GM13976 (cell line): Measurements from ENCODE around the gene CHRDL2.

ENCODE experiments used
- DNase-seq: peaks from one replicate; pipeline ENCODE4 v3.0.0; 2012; ENCODE audit warnings: low spot score
- in situ Hi-C: fragments of 300-500 bp; cut with MboI; formaldehyde crosslinking; loops from one replicate; pipeline ENCODE4 v1.12.0; 2022; ENCODE audit warnings: low sequenced_read_pairs, mixed read lengths, inconsistent platforms; ENCODE audit not compliant: unreplicated experiment
- TF ChIP-seq, protein P1 (sequence below): IDR thresholded peaks from 2 replicates; pipeline ENCODE4 v1.5.1; 2012; ENCODE audit warnings: borderline replicate concordance, mild to moderate bottlenecking; ENCODE audit not compliant: insufficient read depth; ENCODE audit errors: extremely low read depth, missing control alignments, control extremely low read depth

The CHRDL2 gene

DNA sequence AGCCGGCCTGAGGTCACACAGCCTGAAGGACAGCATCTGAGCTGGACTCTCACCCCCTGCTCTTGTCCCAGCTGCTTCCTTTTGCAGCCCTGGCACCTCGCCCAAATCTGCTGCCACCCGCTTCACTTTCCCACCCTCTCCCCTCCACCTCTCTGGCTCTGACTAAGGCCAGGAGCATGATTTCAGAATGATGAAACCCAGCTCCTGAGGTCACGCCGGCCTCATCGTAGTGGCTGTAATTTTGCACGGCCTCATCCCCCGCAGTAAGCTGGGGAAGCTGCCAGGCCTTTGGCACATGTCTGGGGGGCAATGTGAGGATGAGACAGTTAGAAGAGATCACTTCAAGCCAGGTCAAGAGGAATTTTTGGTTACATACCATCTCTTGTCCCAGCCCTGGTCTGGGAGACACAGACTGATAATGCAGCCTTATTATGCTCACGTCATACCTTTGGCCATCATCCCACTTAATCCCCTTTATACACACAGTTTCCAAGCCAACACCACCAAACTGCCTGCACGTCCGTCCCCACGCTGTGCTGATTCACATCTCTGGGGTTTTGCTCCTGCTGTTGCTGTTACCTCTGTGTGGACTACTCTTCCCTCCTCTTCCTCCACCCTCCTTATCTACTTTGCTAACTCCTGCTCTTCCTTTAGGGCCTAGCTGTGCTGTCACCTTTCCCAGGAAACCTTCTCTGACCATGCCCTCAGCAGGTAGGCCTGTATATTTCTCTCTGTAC lies 58.1 kb downstream of the CHRDL2 start:
- TF ChIP-seq, protein P1, sequence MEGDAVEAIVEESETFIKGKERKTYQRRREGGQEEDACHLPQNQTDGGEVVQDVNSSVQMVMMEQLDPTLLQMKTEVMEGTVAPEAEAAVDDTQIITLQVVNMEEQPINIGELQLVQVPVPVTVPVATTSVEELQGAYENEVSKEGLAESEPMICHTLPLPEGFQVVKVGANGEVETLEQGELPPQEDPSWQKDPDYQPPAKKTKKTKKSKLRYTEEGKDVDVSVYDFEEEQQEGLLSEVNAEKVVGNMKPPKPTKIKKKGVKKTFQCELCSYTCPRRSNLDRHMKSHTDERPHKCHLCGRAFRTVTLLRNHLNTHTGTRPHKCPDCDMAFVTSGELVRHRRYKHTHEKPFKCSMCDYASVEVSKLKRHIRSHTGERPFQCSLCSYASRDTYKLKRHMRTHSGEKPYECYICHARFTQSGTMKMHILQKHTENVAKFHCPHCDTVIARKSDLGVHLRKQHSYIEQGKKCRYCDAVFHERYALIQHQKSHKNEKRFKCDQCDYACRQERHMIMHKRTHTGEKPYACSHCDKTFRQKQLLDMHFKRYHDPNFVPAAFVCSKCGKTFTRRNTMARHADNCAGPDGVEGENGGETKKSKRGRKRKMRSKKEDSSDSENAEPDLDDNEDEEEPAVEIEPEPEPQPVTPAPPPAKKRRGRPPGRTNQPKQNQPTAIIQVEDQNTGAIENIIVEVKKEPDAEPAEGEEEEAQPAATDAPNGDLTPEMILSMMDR: no peak
- DNase-seq: no peak
- in situ Hi-C loops: no loop called here

DNA sequence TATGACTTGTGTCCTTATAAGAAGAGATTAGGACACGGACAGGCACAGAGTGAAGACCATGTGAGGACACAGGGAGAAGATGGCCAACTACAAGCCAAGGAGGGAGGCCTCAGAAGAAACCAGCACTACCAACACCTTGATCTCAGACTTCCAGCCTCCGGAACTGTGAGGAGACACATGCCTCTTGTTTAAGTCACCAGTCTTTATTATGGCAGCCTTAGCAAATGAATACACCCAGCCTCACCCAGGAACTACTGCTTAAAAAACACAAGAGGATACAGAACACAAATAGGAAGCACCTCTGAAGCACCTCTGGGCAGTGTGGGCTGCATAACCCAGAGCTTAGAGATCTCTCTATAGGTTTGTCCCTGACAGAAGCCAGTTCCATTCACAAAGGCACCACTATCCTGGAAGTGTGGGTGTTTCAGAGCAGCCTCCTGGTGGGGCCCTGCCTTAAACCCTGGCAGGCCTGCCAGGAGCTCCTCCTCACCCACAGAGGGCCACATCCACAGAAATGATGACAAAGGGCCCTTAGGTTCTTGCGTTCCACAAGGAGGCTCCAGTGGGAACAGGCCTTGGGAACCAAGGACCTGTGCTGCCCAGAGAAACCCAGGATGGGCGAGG lies 58.8 kb downstream of the CHRDL2 start:
- no peak for DNase-seq
- in situ Hi-C loops: no loop called here
- TF ChIP-seq, protein P1: no peak

DNA sequence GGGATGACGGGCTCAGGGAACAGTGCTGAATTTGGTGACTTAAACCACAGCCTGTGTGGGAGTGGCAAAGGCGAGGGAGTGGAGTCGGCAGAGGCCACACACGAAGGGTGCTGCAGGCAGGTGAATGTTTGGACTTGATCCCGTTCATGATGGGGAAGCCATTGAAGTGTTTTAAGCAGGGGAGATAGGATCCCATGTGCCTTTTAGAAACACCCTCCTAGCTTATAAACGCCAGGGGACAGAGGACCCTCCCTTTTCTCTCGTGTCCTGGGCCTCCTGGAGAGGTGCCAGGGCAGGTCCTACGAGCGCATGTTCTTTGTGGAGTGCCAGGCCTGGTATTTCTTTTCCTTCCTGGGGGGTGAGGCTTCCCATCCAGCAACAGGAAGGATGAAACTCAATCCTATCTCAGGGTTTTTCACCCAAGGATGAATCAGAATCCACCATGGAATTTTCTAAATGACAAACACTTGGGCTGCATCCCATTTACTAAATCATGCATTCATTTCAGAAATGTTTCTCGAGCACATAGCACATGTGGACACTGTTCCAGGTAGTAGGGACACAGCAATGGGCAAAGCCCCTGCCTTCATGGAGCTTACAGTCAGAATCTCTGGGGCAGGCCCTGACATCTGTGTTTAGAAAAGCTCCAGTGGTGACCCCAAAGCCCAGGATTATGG lies 59.6 kb downstream of the CHRDL2 start:
- DNase-seq: no peak
- in situ Hi-C loops: no loop called here
- TF ChIP-seq, protein P1: no peak

DNA sequence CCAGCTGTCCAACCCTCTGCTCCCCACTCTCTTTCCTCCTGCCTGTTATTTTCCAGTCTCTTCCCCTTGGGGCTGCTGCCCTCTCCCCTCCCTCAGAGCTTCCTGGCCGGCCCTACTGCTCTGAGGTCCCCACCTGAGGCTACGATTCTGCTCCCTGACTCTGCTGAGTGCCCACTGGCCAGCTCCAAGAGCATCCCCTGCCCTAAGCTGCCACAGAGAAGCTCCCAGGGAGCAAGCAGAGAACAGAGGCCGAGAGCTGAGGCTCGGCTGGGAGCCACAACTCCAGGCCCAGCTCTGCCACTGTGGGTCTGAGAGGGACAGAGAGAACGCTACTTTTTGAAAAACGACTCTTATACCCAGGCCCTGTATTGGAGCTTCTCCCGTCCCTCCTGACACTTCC lies 61.1 kb downstream of the CHRDL2 start:
- no peak for DNase-seq
- TF ChIP-seq, protein P1: no peak
- in situ Hi-C loops: no loop called here

DNA sequence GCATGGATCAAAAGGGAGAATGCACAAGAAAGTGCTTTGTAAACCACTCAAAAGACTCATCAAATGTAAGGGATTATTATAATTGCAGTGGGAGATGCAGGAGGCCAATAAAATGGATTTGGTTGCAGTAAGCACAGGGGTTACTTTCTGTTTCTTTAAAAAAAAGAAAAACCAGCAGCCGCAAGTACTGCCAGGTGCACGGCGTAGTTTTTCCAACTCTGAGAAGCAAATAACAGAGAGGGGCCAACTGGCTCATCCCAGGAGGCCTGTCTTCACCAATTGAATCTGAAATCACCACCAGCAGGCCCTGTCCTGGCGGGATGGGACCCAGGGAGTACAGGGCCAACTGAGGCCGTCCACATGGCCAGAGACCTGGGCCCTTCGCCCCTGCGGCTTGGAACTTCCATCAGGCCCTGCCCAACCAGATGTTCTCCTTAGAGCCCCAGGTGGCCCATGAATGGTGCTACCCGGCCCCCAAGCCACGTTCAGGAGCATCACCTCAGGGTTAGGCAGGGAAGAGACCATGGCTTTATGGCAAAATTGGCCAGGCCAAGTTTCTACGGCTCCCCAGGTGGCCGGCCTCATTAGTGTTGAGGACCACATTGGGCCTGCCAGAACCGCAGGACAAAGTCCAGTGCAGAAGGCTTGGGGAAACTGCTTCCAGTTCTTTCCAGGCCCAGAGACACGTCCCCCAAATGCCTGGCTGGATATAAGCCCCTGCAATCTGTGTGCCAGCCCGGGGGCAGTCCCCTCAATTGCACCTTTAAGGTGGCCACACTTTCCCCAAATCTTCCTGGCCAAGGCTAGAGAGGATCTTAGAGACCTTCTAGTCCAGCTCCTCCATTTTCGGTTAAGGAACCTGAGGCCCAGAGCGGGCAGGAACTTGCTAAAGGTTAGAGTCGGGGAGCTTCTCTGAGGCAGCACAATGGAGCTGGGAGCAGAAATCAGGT lies 61.7 kb downstream of the CHRDL2 start:
- TF ChIP-seq, protein P1: no peak
- DNase-seq: no peak
- in situ Hi-C loops: no loop called here

DNA sequence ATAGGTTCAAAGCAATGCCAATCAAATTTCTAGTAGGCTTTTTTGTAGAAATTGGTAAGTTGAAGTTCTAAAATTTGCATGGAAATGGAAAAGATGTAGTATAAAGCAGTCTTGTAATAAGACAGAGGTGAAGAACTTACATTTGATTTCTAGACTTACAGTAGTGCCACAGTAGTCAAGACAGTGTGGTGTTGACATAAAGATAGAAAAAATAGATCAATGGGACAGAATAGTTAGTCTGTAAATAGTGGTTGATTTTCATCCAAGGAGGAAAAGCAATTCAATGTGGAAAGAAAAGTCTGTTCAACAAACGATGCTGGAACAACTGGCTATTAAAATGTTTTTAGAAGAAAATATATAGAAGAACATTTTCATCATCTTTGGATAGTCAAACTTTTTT lies 67.9 kb downstream of the CHRDL2 start:
- DNase-seq: no peak
- TF ChIP-seq, protein P1: no peak
- in situ Hi-C loops: no loop called here
